OCI-M1 (cell line): Measurements from ENCODE around the gene CCDC182.

Experiments
- DNase-seq: peaks from one replicate; lab custom pipeline; 2025; lab: John Stamatoyannopoulos, UW

CCDC182 gene

DNA sequence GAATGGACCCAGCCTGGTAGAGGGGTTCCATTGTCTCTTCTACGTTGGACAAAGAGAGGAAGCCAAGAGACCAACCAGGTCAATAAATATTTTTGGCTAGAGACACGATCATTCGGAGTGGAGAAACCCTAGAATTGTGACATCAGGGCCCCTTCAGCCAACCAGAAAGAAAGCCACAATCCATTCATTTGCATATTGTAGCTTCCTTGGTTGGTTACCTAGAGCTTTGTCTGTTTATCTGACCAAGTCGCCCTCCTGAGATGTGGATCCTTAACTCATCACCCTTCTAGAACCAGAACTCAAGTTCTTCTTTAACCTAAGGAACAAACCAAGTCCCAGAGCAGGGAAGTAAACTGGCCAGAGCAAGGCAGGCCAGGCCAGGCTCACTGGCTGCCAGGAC, at the start of gene CCDC182:
Gene CCDC182, minus strand, starts transcription at position 58 of the 400 bp plus-strand sequence. Its CDS starts 27 bp downstream, at position 31.
- DNase-seq, result no peak

DNA sequence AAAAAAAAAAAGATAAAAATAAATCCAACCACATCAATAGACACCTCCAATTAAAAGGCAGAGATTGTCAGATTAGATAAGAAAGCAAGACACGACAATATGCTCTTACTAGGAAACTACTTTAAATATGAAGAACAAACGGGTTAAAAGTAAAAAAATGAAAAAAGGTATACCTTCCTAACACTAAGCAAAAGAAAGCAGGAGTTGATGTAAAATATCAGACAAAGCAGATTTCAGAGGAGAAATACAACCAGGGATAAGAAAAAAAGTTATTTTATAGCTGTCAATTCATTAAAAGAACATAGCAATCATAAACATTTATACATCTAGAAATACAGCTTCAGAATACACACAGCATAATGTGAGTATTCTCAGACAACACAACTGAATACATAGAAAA, 49.7 kb upstream of the CCDC182 start:
- no peak for DNase-seq

DNA sequence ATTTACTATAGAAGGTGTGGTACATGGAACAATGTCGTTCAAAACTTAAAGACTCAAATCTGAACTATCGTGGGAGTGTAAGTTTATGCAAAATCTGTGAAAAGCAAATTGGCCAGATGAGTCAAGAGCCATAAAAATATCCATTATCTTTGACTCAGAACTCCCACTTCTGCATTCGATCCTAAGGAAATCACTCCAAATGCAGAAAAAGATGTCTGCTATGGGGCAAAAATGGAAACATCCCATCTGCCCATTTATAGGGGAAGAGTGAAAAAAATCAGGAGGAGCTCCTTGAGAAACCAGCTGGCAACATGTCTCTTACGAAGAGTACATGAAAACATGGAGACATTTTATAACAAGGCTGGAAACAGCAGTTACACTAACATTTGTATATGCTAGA, 43.6 kb upstream of the CCDC182 start:
- no peak for DNase-seq

DNA sequence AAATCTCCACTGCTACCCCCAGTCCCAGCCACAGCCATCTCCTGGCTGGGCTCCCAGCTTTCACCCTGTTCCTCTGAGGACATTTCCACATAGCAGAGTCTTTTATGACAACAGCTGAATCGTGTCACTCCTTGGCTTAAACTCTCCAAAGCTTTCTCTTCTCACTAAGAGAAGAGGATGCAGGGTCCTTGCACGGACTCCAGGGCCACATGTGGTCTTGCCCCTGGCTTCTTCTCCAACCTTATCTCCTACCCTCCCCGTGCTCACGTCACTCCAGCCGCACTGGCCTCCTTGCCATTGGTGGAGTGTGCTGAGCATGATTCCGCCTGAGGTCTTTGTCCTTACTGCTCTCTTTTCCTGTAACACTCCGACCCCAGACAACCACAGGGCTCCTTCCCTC, 39.9 kb upstream of the CCDC182 start:
- DNase-seq, result no peak

DNA sequence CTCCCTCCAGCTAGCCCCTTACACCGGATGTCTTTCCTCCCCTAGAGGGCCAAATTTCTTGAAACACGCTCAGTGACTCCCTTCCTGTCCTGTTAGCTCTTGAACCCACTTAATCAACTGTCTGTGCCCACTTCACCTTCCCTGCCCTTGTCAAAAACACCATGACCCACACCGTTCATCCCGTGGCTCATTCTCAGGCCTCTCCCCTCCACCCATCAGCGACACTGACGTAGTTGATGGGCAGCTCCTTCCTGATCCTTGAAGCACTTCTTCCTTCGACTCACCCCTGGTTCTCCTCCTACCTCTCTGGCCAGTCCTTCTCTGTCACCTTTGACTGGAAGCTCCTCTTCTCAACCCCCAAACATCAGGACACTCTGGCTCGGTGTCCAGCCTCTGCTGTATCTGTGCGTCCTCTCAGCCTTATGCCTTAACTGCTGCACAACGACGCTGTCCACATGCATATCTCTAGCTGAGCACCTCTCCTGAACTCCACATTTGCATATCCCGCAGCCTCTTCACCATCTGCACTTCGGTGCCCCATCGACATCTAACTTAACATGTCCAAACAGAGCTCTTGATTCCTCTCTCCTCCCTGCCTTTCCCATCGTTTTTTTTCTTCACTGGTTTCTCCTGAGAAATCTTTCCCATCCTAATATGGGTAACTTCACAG, 39.3 kb upstream of the CCDC182 start:
- no peak for DNase-seq

DNA sequence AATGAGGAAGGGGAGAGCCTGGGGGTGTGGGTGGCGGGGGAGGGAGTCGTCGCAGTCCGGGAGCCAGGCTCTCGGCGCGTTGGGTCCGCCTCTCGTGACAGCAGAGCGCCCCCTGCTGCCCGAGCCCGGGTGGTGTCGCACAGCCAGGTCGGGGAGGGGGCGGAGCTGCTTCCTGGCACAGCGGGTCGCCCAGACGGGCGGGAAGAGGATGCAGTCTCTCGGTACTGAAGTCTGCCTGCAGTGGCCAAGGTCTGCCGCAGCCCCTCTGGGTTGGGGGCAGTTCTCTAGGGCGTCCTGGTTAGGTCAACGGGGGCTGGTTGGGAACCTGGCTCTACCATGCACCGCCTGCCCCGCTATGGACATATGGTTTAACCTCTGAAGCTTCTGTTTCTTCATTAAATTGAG, 38.2 kb upstream of the CCDC182 start:
- DNase-seq, result peak; percentile 87

DNA sequence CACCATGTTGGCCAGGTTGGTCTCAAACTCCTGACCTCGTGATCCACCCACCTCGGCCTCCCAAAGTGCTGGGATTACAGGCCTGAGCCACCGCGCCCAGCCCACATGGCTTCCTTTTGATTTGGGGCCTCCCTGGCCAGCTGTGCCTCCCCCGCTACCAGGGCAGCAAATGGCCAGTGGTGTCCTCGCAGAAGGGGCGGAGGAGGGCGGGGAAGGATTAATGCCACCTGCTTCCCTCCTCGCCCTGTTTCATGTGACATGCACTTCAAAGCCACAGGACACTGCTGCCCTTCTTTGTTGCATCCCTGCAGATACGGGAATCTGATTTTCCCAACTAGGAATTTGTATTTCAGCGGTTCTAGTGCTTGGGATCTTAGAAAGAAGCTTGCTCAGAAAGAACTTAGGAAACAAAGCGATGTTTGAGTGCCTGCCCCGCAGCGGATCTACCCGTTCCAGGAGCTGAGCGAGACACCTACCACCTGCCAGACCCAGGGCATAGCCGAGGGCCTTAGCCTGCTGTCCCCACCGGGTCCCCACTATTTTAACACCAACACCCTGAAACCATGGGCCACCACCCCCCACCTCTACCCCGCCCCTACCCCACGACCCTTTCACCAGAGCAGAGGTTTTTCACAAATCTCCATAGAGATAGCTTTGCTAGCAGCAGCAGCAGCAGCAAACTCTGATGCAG, 37.7 kb upstream of the CCDC182 start:
- DNase-seq, result no peak

DNA sequence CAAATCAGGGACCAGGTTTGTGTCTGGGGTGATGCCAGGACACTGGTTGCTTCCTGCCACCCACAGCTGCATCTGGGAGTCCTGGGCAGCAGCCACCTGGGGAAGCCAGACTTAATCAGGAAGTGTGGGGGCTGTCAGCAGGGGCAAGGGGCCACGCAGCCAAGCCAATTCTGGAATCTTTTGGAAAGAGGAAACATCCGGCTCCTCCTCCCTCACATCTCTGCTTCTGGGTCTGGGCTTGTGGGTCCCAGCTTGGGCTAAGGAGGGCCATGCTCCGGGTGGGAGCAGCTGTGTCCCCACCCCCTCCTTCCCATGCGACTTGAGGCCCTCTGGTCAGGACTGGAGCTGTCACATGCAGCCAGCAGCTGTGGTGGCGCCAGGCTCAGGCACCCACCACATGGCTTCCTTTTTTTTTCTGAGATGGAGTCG, 37.0 kb upstream of the CCDC182 start:
- no peak for DNase-seq

DNA sequence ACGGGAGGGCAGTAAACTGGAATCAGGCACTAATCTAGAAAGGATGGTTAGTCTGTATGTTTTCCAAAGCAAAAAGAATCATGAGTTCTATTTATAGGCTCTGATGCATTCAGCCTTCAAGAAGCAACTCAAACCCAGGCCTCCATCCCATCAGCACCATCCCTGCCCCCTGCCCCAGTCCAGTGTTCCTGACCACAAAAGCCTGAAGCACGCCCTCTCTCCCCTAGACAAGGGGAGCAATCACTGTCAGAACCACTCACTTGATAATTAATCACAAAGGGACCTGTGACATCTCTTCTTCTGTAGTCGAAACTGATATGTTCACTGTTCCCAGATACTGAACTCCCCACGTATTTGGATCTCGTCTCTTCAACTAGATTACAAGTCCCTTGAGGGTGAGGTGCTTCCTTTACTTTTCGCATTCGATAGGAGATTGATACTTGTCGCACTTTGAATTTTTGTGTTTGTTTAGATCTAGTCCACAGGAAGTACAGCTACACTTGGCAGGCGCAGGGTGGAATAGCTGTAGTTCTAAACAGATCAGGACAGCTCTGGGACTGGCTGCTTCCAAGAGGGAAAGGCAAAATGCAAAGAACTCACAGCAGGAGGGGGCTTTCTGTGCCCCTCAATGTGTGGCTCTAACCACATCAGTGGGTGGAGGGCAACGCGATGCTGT, 36.4 kb upstream of the CCDC182 start:
- no peak for DNase-seq

DNA sequence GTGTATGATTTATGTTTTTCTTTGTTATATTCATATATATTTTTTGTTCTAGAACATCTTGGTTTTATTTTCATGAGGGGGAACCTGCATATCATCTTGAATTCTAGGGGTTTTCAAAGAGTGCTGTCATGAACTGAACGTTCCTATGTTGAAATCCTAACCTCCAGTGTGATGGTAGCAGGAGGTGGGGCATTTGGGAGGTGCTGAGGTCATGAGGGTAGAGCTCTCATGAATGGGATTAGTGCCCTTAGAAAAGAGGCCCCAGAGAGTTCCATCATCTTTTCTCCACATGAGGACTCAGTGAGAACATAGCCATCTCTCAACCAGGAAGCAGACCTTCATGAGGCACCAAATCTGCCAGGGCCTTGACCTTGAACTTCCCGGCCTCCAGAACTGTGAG, 34.6 kb upstream of the CCDC182 start:
- DNase-seq, result no peak

DNA sequence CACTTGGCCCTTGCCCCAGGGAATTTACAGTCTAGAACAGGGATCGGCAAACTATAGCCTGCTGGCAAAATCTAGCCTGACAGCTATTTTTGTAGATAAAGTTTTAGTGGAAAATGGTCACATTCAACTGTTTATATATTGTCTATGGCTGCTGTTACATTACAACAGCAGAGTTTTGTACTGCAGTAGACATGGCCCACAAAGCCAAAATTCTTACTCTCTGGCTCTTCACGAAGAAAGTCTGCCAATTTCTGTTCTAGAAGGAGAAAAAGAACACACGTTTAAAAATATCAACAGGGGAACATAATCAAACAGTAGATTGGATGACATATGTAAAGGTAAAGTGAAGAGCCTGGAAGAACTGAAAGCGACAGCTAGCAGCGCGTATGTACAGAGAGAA, 33.2 kb upstream of the CCDC182 start:
- DNase-seq, result no peak

DNA sequence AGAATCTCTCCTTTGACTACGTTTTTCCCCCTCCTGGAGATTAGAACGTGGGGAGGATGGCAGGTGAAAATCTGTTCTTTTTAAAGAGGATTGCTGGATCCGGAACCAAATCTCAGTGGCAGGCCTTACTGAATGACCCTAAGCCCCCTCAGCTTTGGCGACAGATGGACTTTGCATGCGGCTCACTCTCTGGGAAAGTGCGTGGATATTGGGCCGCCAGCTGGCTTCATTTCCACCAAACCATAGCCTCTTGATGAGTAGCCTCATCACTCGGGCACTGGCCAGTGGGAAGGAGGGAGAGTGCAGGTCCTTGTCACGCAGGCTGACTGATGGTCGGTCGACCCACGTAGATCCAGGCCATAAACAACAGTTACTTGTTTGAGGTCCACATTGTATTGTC, 31.3 kb upstream of the CCDC182 start:
- DNase-seq, result no peak

DNA sequence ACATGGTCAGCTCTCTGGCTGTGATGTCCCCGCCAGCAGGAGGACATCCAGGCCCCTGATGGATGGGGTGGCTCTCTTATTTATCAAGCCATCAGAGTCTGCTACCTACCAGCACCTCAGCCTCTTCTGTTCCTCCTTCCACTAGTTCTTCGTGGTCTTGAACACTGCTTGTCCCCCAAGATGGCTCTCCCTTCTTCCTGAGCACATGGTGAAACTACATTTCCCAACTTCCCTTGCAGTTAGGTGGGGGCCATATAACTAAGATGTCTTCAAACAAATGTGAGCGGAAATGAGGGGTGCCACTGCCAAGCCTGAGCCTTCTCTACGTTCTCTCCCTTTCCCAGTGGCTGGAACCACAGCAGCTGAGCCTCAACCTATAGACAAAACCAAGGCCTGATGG, 29.8 kb upstream of the CCDC182 start:
- no peak for DNase-seq

DNA sequence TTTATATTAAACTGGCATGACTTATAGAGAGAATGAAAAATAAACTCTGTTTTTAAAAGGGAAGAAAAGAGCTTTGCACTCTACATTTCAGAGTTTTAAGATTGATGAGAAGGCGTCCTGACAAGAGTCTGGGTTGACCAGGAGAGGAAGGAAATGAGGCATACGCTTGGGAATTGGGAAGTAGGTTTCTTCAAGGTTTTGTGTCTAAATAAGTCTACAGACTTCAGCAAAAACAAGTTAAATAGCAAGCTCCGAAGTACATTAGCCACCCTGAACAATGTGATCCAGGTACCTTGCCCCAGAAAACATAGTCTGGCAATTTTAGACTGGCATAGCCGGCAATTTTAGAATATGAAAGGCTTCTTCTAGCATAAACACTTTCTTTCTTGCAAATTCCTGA, 28.5 kb upstream of the CCDC182 start:
- DNase-seq, result no peak

DNA sequence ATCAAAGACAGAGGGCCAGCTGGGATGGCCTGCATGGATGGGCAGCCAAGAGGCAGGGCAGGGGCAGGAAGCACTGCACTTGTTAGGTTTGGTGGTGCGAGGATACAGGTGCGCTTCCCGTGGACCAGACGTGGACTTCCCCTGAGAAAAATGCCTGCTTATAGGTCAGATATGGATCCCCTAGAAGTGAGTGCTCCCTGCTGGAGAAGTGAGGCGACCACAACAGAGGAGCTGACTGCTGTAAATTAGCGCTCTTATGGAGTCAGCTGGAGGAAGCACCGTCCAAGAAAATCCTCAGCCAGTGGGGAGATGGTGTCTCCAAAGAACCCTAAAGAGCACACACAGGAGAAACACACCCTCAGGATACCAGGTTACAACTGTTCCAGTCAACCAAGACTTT, 27.7 kb upstream of the CCDC182 start:
- DNase-seq, result no peak

DNA sequence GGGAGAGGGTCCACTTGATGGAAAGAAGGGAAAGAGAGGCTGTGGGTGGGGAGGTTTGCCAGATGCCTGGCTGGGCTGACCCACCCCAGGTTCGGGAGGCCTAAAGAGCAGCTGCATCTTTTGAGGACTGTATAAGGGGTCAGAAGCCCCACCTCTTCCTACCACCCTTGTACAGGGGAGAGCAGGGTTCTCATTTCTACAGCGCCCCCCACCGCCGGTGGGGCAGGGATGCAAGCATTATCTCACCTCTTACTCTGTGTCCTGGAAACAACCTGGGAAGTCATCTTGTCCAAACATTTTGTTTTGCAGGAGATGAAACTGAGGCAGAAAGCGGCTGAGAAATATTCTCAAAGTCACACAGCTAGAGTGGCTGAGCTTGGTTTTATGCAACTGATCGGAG, 22.5 kb upstream of the CCDC182 start:
- DNase-seq, result no peak

DNA sequence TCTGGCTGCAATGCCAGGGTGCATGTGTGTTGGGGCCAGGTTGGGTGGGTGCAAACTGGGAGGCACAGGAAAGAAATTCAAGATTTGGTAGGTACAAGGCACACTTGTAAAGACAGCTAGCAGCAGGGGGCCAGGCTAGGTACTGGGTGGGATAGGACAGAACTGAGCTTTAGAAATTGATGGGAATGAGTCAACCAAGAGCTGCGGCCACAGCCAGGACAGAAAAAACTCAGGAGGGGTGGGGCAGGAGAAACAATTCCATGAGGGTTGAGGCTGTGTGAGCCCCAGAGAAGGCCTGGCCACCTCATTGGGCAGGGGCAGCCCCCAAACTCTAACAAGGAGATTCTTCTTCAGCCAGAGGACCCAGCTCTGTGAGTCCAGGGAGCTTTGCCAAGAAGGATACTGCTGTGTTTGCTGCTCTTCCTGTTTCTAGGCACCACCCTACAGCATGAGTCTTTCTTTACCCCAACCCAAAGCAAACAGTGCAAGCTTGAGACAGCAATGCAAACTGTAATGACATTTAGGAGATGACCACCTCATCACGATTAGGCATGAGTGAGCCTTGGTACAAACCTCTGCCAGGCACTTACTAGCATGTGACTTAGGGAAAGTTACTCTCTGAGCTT, 21.3 kb upstream of the CCDC182 start:
- no peak for DNase-seq

DNA sequence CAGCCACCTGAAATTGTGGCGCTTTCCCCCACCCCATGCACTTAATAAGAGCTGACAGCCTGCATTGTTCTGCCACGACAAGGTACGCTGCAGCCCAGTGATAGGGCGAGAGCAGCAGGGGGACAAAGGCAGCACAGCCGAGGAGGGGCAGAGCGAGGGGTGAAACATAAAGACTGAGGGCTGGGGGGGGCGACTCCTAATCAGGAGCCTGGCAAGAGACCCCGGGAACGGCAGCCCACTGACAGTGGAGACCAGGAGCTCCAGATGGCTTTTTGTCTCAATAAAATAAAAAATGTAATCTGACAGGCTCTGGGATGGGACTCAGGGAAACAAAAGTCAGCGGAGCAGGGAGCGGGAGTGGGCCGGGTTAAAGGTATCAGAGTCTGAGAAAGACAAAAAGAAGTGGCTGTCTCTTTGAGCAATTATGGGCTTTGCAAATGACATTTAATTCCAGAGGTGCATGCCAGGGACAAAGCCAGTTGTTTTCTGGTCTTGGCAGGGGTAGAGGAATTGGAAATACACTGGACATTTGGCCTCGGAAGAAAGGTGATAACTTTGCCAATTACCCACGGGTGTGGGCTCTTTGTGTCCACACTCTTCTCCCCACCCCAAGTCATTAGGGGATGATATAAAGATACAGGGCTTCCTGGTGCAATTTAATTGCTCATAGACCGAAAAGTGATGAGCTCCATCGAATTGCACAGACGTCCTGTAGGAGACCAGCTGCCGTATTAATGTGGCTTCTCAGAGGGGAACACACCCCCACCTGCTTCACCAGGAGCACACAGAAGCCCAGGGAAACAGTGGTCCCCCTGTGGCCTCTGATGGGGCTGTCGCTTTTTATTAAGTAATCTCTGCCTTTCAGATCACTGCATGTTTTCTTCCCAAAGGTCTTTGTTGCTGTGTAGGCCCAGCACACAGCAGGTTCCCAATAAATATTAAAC, 17.6 kb upstream of the CCDC182 start:
- no peak for DNase-seq

DNA sequence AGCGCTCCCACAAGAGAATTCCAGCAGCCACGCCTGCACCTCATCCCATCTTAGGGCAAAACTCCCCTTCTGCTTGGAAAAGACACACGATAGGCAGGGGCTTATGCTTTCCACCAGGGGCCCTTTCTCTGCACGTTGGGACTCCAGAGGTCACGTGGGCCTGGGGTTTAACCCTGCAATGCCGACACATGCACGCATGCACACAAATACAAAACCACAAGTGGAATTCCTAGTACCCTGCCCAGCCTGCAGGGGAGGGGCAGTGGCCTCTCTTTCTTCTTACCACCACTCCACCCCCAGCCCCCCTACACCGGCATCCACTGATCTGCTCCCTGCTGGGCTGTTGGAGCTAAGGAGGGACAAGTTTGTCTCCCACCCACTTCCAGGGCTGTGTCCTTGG, 16.8 kb upstream of the CCDC182 start:
- DNase-seq, result peak; percentile 31

DNA sequence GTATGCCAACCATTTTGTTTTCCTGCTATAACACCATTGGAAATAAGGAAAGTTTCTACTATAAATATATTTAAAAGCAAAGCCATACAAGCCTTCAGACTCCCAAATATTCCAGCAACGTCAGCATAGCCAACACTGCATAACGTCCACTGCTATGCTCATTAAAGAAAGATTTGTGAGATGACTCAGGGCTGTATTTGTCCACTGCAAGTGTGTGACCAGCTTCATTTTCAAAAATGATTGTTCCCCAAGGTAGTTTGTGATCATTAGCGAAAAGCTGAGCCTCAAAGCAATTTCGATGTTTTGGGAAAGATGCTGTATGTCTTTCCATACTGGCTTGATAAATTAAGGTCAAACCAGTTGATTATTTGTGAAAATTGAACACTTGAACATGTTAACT, 14.9 kb upstream of the CCDC182 start:
- no peak for DNase-seq

DNA sequence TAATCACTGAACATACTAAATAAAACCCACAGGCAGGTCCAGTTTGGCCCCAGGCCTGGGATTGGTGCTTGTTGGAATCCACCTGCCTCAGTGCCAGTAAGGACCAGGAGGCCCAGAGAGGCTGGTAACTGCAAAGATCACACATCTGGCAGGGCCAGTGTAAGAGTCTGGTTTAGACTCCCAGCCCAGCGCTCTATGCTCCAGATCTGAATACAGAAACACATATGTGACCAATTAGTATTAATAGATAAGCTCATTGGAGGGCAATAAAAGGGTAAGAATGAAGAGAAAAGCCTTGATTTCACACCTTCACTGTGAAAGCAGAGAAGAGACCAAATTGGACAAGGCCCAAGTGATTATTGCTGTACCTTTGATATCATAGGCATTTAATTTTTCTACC, 13.6 kb upstream of the CCDC182 start:
- DNase-seq, result no peak

DNA sequence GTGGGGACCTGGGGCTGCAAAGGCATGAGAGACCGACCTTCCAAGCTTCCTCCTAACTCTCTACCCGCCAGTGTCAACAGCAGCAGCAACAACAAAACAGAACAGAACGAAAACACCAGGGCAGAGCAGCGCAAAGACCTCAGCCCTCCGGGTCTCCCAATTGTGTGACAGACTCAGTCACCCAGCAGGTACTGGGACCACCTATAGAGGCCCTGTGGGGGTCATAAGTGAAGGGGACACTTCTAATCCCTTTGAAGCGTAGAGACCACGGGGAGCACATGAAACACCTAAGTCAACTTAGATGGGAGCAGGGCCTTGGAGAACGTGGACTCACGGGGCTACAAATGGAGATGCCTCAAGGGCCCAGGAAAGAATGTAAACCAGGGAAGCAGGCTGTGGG, 12.6 kb upstream of the CCDC182 start:
- no peak for DNase-seq
